ENCODE measurements around the gene SLC6A6. TPM values are rescaled to one million over a fixed set of nuclear protein-coding genes. Genes with fewer than 3 reads are reported as not detected.

Gene SLC6A6
- polyA plus RNA-seq, 1 of the 3 experiments (the other 2 are of a cell fraction), result 19.1 TPM

- Histone ChIP-seq H2AFZ (ENCODE audit: low read depth) (no peak overlapping the region), H3K9me2 (no peaks in the 10 kb centered on the region), H3F3A (replicated peaks; ENCODE audit: insufficient read depth) (peaks cover 33% of the 10 kb centered on the region), H3K27ac (ENCODE audit: low read depth in 2 of 2, low read length in 1 of 2) (no peak overlapping the region), H3K27me3 (ENCODE audit: insufficient read depth) (no peaks in the 10 kb centered on the region), H3K9ac (no peak overlapping the region), H3K4me3 (ENCODE audit: low read depth in 2 of 2, low read length in 1 of 2) (no peak overlapping the region), H3K9me3 (no peaks in the 10 kb centered on the region), H3K36me3 (replicated peaks in 1 of 2; ENCODE audit: control insufficient read depth in 1 of 2, insufficient read depth in 2 of 2, low read length in 1 of 2) (peaks cover 10 to 17% of the 10 kb centered on the region in 2 experiments), H3K4me1 (ENCODE audit: control insufficient read depth in 1 of 2, insufficient read depth in 2 of 2, low read depth in 1 of 2, low read length in 1 of 2) (peaks cover 18 to 24% of the 10 kb centered on the region in 2 experiments), H4K20me1 (ENCODE audit: insufficient read depth) (no peaks in the 10 kb centered on the region; the same call in 1 of the 2 replicates), H3K4me2 (no peak overlapping the region), H3K79me2 (ENCODE audit: insufficient read depth) (no peaks in the 10 kb centered on the region)
- WGBS (ENCODE audit: low lambda C conversion rate), result 100% methylated on average over 2 of the region's 6 CpGs
- no peak for TF ChIP-seq GABPA (IDR thresholded peaks at IDR 0.05; ENCODE audit: low read depth)
- no peak for TF ChIP-seq SIN3A (IDR thresholded peaks at IDR 0.05; ENCODE audit: borderline replicate concordance, low read depth, low read length)
- TF ChIP-seq CTCF (IDR thresholded peaks at IDR 0.05), result no peak
- TF ChIP-seq POLR2AphosphoS5 (IDR thresholded peaks at IDR 0.05; ENCODE audit: low read depth, low read length), result no peak
- no peak for TF ChIP-seq RXRA (IDR thresholded peaks at IDR 0.05; ENCODE audit: borderline replicate concordance, low read depth)
- TF ChIP-seq USF2 (IDR thresholded peaks at IDR 0.05; ENCODE audit: borderline replicate concordance, low read depth, low read length), result no peak
- no peak for DNase-seq
- ChIA-PET CTCF (interaction anchor here (0.8 to 8.0 kb wide), 8 partner anchors 9 to 252 kb away, joined by 3 to 51 read pairs (median 4); no protein-coding TSS in a partner anchor), POLR2A (no interaction called here)
Observed at GRCh38 chr3:14455571-14456317, 53.3 kb downstream of the SLC6A6 start.

GRCh38 chr3:14456794-14457193 lies 54.4 kb downstream of the SLC6A6 start:
- POLR2A ChIA-PET, result interaction anchor here (0.6 kb wide), 1 partner anchor 793 kb away, joined by 3 read pairs; no protein-coding TSS in a partner anchor
- H3K79me2 ChIP-seq (ENCODE audit: insufficient read depth), result no peaks in the 10 kb centered on the region
- H3K27ac ChIP-seq (ENCODE audit: low read depth in 2 of 2, low read length in 1 of 2), result no peak overlapping the region
- peaks cover 22% of the 10 kb centered on the region for H3F3A ChIP-seq (replicated peaks; ENCODE audit: insufficient read depth)
- H3K4me1 ChIP-seq (ENCODE audit: control insufficient read depth in 1 of 2, insufficient read depth in 2 of 2, low read depth in 1 of 2, low read length in 1 of 2), result peaks cover 25 to 26% of the 10 kb centered on the region in 2 experiments
- no peaks in the 10 kb centered on the region; the same call in 1 of the 2 replicates for H4K20me1 ChIP-seq (ENCODE audit: insufficient read depth)
- H3K9me2 ChIP-seq, result no peaks in the 10 kb centered on the region
- H3K4me3 ChIP-seq (ENCODE audit: low read depth in 2 of 2, low read length in 1 of 2), result no peak overlapping the region
- H3K27me3 ChIP-seq (ENCODE audit: insufficient read depth), result no peaks in the 10 kb centered on the region
- H3K36me3 ChIP-seq (replicated peaks in 1 of 2; ENCODE audit: control insufficient read depth in 1 of 2, insufficient read depth in 2 of 2, low read length in 1 of 2), result peaks cover 7 to 9% of the 10 kb centered on the region in 2 experiments
- H3K9me3 ChIP-seq, result no peaks in the 10 kb centered on the region
- 95% methylated on average over 7 of the region's 8 CpGs for WGBS (ENCODE audit: low lambda C conversion rate)
- no peak overlapping the region for H3K4me2 ChIP-seq
- H2AFZ ChIP-seq (ENCODE audit: low read depth), result no peak overlapping the region
- H3K9ac ChIP-seq, result no peak overlapping the region
- no peak for DNase-seq
- TF ChIP-seq SMC3 (IDR thresholded peaks at IDR 0.05; ENCODE audit: low read depth, low read length) (no peak), MAX (IDR thresholded peaks at IDR 0.05; ENCODE audit: low read depth) (no peak), POLR2AphosphoS5 (IDR thresholded peaks at IDR 0.05; ENCODE audit: low read depth, low read length) (no peak), SIN3A (IDR thresholded peaks at IDR 0.05; ENCODE audit: borderline replicate concordance, low read depth, low read length) (no peak), GATA2 (CRISPR knock-in tag; IDR thresholded peaks at IDR 0.05) (no peak), JUND (IDR thresholded peaks at IDR 0.05) (no peak), USF1 (IDR thresholded peaks at IDR 0.05; ENCODE audit: borderline replicate concordance, low read depth) (no peak), USF2 (IDR thresholded peaks at IDR 0.05; ENCODE audit: borderline replicate concordance, low read depth, low read length) (no peak)
- CTCF ChIA-PET, result interaction anchor here (0.9 to 8.0 kb wide), 6 partner anchors 10 to 464 kb away, joined by 3 to 51 read pairs (median 10); no protein-coding TSS in a partner anchor

Data from SK-N-SH (cell line).